ENCODE data around the gene TAB2. TPM values are rescaled to one million over a fixed set of nuclear protein-coding genes. Genes with fewer than 3 reads are reported as not detected.

TAB2 gene
- total RNA-seq, 4 donors from 2014 or later = 80.2 to 98.8 (median 91.2) TPM

GRCh38 chr6:149328083-149328482, 10.6 kb downstream of the TAB2 start:
- H3K4me1 ChIP-seq = peaks cover 66 to 88% (median 80%) of the 10 kb centered on the region in 4 donors
- intact Hi-C loops (cut with DNase I) = no loop called here
- TF ChIP-seq POLR2AphosphoS5 (IDR thresholded peaks at IDR 0.05) (no peak), POLR2A (IDR thresholded peaks at IDR 0.05; ENCODE audit: low read depth) (no peak), EP300 (IDR thresholded peaks at IDR 0.05) (no peak)
- TF ChIP-seq, protein P1, sequence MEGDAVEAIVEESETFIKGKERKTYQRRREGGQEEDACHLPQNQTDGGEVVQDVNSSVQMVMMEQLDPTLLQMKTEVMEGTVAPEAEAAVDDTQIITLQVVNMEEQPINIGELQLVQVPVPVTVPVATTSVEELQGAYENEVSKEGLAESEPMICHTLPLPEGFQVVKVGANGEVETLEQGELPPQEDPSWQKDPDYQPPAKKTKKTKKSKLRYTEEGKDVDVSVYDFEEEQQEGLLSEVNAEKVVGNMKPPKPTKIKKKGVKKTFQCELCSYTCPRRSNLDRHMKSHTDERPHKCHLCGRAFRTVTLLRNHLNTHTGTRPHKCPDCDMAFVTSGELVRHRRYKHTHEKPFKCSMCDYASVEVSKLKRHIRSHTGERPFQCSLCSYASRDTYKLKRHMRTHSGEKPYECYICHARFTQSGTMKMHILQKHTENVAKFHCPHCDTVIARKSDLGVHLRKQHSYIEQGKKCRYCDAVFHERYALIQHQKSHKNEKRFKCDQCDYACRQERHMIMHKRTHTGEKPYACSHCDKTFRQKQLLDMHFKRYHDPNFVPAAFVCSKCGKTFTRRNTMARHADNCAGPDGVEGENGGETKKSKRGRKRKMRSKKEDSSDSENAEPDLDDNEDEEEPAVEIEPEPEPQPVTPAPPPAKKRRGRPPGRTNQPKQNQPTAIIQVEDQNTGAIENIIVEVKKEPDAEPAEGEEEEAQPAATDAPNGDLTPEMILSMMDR (IDR thresholded peaks at IDR 0.05) = no peak
- DNase-seq (ENCODE audit: extremely low spot score) = no peak
- H3K4me3 ChIP-seq = no peak overlapping the region
- no peaks in the 10 kb centered on the region for H3K27me3 ChIP-seq
- no peak overlapping the region for H3K27ac ChIP-seq (replicated peaks in 1 of 4)
- no peaks in the 10 kb centered on the region for H3K36me3 ChIP-seq
- 99% methylated on average over 4 of the region's 4 CpGs for WGBS
- H3K9me3 ChIP-seq = no peaks in the 10 kb centered on the region

DNA sequence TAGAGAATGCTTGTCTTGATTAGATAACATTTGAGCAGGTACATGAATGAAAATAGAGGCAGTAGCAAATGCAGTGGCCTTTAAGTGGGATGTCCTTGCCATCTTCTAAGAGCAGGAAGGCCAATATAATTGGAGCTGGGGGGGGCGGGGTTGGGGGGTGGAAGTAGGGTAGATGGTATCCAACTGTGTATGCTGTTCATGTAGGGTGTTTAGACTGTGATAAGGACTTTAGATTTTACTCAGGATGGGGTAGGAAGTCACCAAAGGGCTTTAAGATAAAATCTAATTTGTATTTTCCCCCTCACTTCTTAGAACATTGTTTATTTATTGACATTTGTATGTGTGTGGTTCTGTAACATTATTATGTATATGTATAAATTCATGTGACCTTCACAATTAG, 12.0 kb downstream of the TAB2 start:
- Histone ChIP-seq H3K9me3 (no peaks in the 10 kb centered on the region), H3K36me3 (no peaks in the 10 kb centered on the region), H3K27me3 (no peaks in the 10 kb centered on the region), H3K4me1 (peaks cover 57 to 88% (median 81%) of the 10 kb centered on the region in 4 donors), H3K27ac (replicated peaks in 1 of 4) (no peak overlapping the region), H3K4me3 (no peak overlapping the region)
- 54% methylated on average over 1 of the region's 1 CpG for WGBS
- no peak for DNase-seq (ENCODE audit: extremely low spot score)
- intact Hi-C loops (cut with DNase I) = no loop called here
- TF ChIP-seq POLR2AphosphoS5 (IDR thresholded peaks at IDR 0.05) (no peak), POLR2A (IDR thresholded peaks at IDR 0.05; ENCODE audit: low read depth) (no peak), EP300 (IDR thresholded peaks at IDR 0.05) (no peak)
- TF ChIP-seq, protein P1 (IDR thresholded peaks at IDR 0.05) = no peak

DNA sequence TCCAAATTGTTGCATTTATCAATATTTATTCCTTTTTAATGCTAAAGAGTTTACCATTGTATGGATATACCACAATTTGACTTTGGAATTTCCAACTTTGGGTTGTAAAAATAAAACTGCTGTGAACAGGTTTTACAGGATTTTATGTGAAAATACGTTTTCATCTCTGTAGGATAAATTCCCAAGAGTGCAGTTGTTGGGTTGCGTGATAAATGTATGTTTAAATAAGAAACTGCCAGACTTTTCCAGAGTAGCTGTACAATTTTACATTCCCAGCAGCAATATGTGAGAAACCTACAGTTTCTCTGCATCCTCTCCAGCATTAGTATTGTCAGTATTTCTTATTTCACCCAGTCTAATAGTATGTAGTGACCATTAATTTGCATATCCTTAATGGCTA, 12.6 kb downstream of the TAB2 start:
- Histone ChIP-seq H3K27ac (replicated peaks in 1 of 4) (no peak overlapping the region), H3K36me3 (no peaks in the 10 kb centered on the region), H3K27me3 (no peaks in the 10 kb centered on the region), H3K4me3 (no peak overlapping the region), H3K9me3 (no peaks in the 10 kb centered on the region), H3K4me1 (peaks cover 57 to 88% (median 81%) of the 10 kb centered on the region in 4 donors)
- intact Hi-C loops (cut with DNase I) = no loop called here
- WGBS = 78% methylated on average over 2 of the region's 2 CpGs
- no peak for DNase-seq (ENCODE audit: extremely low spot score)
- TF ChIP-seq POLR2A (IDR thresholded peaks at IDR 0.05; ENCODE audit: low read depth) (no peak), POLR2AphosphoS5 (IDR thresholded peaks at IDR 0.05) (no peak), EP300 (IDR thresholded peaks at IDR 0.05) (no peak)
- TF ChIP-seq, protein P1 (IDR thresholded peaks at IDR 0.05) = no peak

DNA sequence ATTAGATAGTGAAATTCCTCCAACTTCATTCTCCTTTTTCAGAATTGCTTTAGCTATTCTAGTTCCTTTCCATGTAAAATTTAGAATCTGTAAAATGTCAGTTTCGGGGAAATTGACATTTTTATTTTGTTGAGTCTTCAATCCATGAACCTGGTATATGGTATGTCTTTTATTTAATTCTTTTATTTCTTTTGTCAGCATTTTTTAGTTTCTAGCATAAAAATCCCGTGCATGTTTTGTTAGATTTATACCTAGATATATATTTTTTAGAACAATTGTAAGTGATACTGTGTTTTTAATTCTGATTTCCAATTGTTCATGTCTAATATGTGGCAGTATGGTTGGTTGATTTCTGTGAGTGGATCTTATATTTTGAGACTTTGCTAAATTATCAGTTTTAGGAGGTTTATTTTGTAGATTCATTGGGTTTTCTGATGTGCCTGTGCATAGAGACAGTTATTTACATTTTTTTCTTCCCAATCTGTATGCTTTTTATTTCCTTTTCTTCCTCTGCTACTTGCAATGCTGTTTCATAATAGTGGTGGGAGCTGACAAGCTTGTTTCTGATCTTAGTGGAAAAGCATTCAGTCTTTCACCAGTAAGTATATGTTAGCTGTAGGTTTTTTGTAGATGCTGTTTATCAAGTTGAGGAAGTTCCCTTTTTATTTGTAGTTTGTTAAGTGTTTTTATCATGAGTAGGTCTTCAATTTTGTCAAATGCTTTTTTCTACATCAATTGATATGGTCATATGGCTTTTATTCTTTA, 13.7 kb downstream of the TAB2 start:
- DNase-seq (ENCODE audit: extremely low spot score) = no peak
- Histone ChIP-seq H3K9me3 (no peaks in the 10 kb centered on the region), H3K27ac (replicated peaks in 1 of 4) (no peak overlapping the region), H3K36me3 (no peaks in the 10 kb centered on the region), H3K4me1 (peaks cover 63 to 92% (median 84%) of the 10 kb centered on the region in 4 donors), H3K27me3 (no peaks in the 10 kb centered on the region), H3K4me3 (no peak overlapping the region)
- 88% methylated on average over 2 of the region's 2 CpGs for WGBS
- intact Hi-C loops (cut with DNase I) = no loop called here
- TF ChIP-seq EP300 (IDR thresholded peaks at IDR 0.05) = no peak
- no peak for TF ChIP-seq POLR2AphosphoS5 (IDR thresholded peaks at IDR 0.05)
- TF ChIP-seq, protein P1 (IDR thresholded peaks at IDR 0.05) = no peak
- TF ChIP-seq POLR2A (IDR thresholded peaks at IDR 0.05; ENCODE audit: low read depth) = no peak

Measured in esophagus muscularis mucosa (tissue), 4 donors.